ENCODE measurements around the gene DDIT4. TPM values are rescaled to one million over a fixed set of nuclear protein-coding genes. Genes with fewer than 3 reads are reported as not detected.
"Not testable (repeated sequence)": the region's sequence is repeated elsewhere in the genome, so short reads cannot be mapped to it uniquely, and the experiment has no call there.

DDIT4 gene
- total RNA-seq, 1 experiment from 2014 or later, result 227 TPM

- no peak for DNase-seq (ENCODE audit: low spot score)
These were observed 21.7 kb downstream of the DDIT4 start for GRCh38 chr10:72295330-72295910.

- DNase-seq (ENCODE audit: low spot score), result not testable (repeated sequence)
These were observed 23.1 kb downstream of the DDIT4 start for GRCh38 chr10:72296829-72297280.

GRCh38 chr10:72297281-72297804, 23.6 kb downstream of the DDIT4 start:
- peak; percentile 87 for DNase-seq (ENCODE audit: low spot score)

- DNase-seq (ENCODE audit: low spot score), result peak; percentile 97
These were observed 24.3 kb downstream of the DDIT4 start for GRCh38 chr10:72297805-72298591.

GRCh38 chr10:72298592-72299519, 25.1 kb downstream of the DDIT4 start:
- peak; percentile 2 for DNase-seq (ENCODE audit: low spot score)

GRCh38 chr10:72303424-72304128, 29.9 kb downstream of the DDIT4 start:
- DNase-seq (ENCODE audit: low spot score), result no peak

- no peak for DNase-seq (ENCODE audit: low spot score)
These were observed 32.6 kb downstream of the DDIT4 start for GRCh38 chr10:72306215-72306760.

- DNase-seq (ENCODE audit: low spot score), result not testable (repeated sequence)
These were observed 34.0 kb downstream of the DDIT4 start for GRCh38 chr10:72307711-72308110.

GRCh38 chr10:72308320-72308987, 34.7 kb downstream of the DDIT4 start:
- DNase-seq (ENCODE audit: low spot score), result peak; percentile 83

- no peak for DNase-seq (ENCODE audit: low spot score)
These were observed 35.8 kb downstream of the DDIT4 start for GRCh38 chr10:72309290-72310240.

GRCh38 chr10:72310241-72310633, 36.5 kb downstream of the DDIT4 start:
- DNase-seq (ENCODE audit: low spot score), result no peak

- no peak for DNase-seq (ENCODE audit: low spot score)
These were observed 36.9 kb downstream of the DDIT4 start for GRCh38 chr10:72310636-72311035.

GRCh38 chr10:72311667-72312066, 37.9 kb downstream of the DDIT4 start:
- DNase-seq (ENCODE audit: low spot score), result no peak

- DNase-seq (ENCODE audit: low spot score), result no peak
These were observed 39.2 kb downstream of the DDIT4 start for GRCh38 chr10:72312865-72313391.

- no peak for DNase-seq (ENCODE audit: low spot score)
These were observed 40.5 kb downstream of the DDIT4 start for GRCh38 chr10:72314263-72314662.

GRCh38 chr10:72315054-72315453, 41.3 kb downstream of the DDIT4 start:
- peak; percentile 11 for DNase-seq (ENCODE audit: low spot score)

GRCh38 chr10:72315611-72316385, 42.1 kb downstream of the DDIT4 start:
- DNase-seq (ENCODE audit: low spot score), result peak; percentile 90

- no peak for DNase-seq (ENCODE audit: low spot score)
These were observed 42.6 kb downstream of the DDIT4 start for GRCh38 chr10:72316386-72316700.
